Right lobe of liver (tissue), 6 donors: Measurements from ENCODE around the gene MUC6. TPM values are rescaled to one million over a fixed set of nuclear protein-coding genes. Genes with fewer than 3 reads are reported as not detected.

Source experiments
- ATAC-seq, 4 donors: fragments of 200-7000 bp; cut with Tn5 transposase; one replicate each; pipeline ENCODE4 v1.9.1; 2020; ENCODE audit warnings: mild to moderate bottlenecking in 4 of 4, moderate library complexity in 4 of 4
- DNase-seq, 3 donors: peaks; one replicate each; pipeline ENCODE4 v3.0.0-alpha.2; 2020
- H3K27ac ChIP-seq, 3 donors: fragments of 200-600 bp; one replicate each; pipeline ENCODE4 v1.8.0; 2022
- H3K27me3 ChIP-seq, 2 donors: fragments of 200-600 bp; one replicate each; pipeline ENCODE4 v1.8.0; 2022
- H3K36me3 ChIP-seq, 4 donors: fragments of 200-600 bp; sonication (generic) in 1 of 4; one replicate each; pipeline versions ENCODE4 v1.5.1 to v1.8.0; 2017 to 2022; ENCODE audit warnings: control low read depth in 1 of 4
- H3K4me1 ChIP-seq, 4 donors: fragments of 200-600 bp; sonication (generic) in 1 of 4; one replicate each; pipeline versions ENCODE4 v1.5.1 to v1.8.0; 2017 to 2022; ENCODE audit warnings: control low read depth in 1 of 4
- H3K4me3 ChIP-seq, 3 donors: fragments of 200-600 bp; one replicate each; pipeline ENCODE4 v1.8.0; 2022
- H3K9me3 ChIP-seq, 4 donors: fragments of 200-600 bp; sonication (generic) in 1 of 4; one replicate each; pipeline versions ENCODE4 v1.5.1 to v1.8.0; 2017 to 2022; ENCODE audit warnings: control low read depth in 1 of 4
- POLR2A ChIP-seq: fragments of 450-650 bp; IDR thresholded peaks from one replicate; pipeline ENCODE4 v1.6.1; 2017; ENCODE audit warnings: antibody characterized with exemption, mild to moderate bottlenecking
- WGBS: methylation state at CpG from one replicate; pipeline ENCODE4 v1.1.6; 2018; ENCODE audit warnings: low coverage, low lambda C conversion rate; ENCODE audit not compliant: insufficient coverage; ENCODE audit errors: missing lambda C conversion rate; 5-methylcytosine and 5-hydroxymethylcytosine counted together
- intact Hi-C, 2 donors: fragments of 100-400 bp; cut with DNase I; formaldehyde crosslinking; loops; one replicate each; pipeline versions ENCODE4 v1.11.2 to v1.14.1; 2022
- total RNA-seq, 6 experiments: library from RNA; depleted of rRNA in 2 of 6; stranded (reverse); fragments of >200 nt in 2 of 6; fragmentation: NEBNext Ultra II Directional in 3 of 6; extraction: Animal tissue kit (Norgen Biotek cat#: 25700) in 3 of 6; gene quantifications; one replicate each; pipeline versions ENCODE4 v1.1.0 to v1.2.4, GENCODE V29; 2016 to 2023
- TF ChIP-seq, protein P1 (sequence below), 4 donors: fragments of 200-600 bp in 3 of 4; fragments of 450-650 bp in 1 of 4; IDR thresholded peaks; one replicate each; pipeline versions ENCODE4 v1.5.1 to v1.8.0; 2016 to 2022; ENCODE audit warnings: antibody characterized with exemption in 4 of 4, mild to moderate bottlenecking in 2 of 4
- donor health status: DM: no; HTN: yes; CAD: no.
- donor health status: DM: no; HTN: no; CAD: no.
- donor health status: DM: no; HTN: no; CAD: no.
- donor health status: DM: no; HTN: yes; CAD: no.
- donor health status: DM: no; HTN: yes; CAD: no.

Gene MUC6
- total RNA-seq, 6 experiments from 2014 or later: 0.31 to 2.1 (median 0.72) TPM

DNA sequence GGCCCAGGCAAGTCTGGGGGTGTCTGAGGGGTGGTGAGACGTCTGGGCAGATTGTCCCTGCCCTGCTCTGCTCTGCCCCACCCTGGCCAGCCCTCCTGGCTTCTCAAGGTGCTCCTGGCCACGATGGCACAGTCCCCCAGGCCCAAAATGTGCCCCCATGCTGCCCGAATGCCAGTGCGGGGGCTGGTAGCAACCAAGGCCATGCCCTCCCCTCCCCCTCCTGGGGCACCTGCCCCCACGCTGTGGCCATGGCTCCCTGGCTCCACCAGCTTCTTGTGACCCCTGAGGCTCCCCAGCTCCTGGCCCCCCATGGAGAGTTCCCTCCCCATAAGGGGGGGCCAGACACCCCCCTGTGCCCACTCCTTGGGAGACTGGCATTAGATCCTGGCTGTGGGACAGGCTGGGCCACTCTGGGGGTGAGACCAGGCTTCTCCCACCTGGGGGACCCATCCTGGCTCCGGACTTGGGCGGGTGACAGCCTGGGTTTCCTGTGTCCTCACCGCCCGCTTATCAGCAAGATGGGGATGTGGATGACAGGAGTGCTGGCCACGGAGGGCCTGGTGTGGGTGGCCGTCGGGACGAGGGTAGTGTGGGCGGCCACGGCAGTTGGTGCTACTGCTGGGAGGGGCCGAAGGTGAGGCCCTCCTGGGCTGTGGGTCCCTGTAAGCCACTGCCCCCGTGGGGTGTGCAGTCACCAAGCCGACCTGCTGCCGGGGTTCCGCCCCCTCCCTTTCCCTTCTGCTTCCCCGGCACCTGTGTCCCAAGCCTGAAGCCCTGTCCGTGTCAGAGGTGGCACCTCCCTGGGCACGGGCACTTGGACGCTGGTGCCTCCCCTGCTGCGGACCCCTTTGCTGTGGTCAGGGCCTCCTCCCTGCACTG, 15.9 kb upstream of the MUC6 start:
- ATAC-seq: no peak
- H3K9me3 ChIP-seq: no peaks in the 10 kb centered on the region
- no peak for TF ChIP-seq POLR2A
- TF ChIP-seq, protein P1, sequence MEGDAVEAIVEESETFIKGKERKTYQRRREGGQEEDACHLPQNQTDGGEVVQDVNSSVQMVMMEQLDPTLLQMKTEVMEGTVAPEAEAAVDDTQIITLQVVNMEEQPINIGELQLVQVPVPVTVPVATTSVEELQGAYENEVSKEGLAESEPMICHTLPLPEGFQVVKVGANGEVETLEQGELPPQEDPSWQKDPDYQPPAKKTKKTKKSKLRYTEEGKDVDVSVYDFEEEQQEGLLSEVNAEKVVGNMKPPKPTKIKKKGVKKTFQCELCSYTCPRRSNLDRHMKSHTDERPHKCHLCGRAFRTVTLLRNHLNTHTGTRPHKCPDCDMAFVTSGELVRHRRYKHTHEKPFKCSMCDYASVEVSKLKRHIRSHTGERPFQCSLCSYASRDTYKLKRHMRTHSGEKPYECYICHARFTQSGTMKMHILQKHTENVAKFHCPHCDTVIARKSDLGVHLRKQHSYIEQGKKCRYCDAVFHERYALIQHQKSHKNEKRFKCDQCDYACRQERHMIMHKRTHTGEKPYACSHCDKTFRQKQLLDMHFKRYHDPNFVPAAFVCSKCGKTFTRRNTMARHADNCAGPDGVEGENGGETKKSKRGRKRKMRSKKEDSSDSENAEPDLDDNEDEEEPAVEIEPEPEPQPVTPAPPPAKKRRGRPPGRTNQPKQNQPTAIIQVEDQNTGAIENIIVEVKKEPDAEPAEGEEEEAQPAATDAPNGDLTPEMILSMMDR (IDR thresholded peaks at IDR 0.05): no peak
- H3K27me3 ChIP-seq: no peaks in the 10 kb centered on the region
- 36% methylated on average over 6 of the region's 25 CpGs for WGBS
- intact Hi-C loops: loop anchor here (5.0 to 10.0 kb wide), 3 partner anchors 158 to 205 kb away; no protein-coding TSS in a partner anchor
- DNase-seq: peak in 2 of 3 donors; percentile 16 to 31
- no peak overlapping the region for H3K4me3 ChIP-seq
- H3K27ac ChIP-seq: no peak overlapping the region
- H3K4me1 ChIP-seq: no peaks in the 10 kb centered on the region
- no peaks in the 10 kb centered on the region for H3K36me3 ChIP-seq

DNA sequence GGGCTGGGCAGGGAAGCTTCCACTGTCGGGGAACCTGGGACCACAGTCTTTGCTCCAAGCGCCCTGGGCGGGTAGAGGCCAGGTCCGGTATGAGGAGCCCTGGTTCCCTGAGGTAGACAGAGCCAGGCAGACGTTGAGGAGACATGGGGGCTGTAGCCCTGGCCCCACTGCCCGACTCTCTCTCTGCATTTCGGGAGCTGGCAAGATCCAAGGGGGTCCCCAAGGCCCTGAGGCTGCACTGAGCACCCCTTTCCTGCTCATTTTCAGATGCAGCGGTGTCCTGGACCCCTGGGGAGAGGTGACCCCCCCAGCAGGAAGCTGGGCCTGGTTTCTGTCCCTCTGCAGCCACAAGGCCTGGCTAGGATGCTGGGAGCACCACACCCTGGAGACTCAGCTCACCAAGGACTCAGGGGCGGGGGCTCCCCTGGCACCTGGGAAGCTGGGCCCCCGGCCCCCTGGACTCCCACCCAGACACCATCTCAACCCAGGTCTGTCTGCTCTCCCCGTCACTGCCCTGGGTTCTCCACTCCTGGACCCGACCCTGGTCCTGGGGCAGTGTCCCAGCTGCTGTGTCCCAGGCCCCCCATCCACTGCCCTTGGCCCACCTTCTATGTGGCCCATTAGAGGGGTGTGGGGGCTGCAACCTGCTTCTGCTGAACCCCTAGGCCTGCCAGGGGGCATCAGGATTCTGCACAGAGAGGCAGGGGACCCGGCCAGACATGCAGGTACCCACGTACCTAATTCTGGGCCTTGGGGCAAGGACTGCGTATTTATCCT, 15.0 kb upstream of the MUC6 start:
- TF ChIP-seq POLR2A: no peak
- TF ChIP-seq, protein P1 (IDR thresholded peaks at IDR 0.05): no peak
- H3K9me3 ChIP-seq: no peaks in the 10 kb centered on the region
- no peaks in the 10 kb centered on the region for H3K27me3 ChIP-seq
- DNase-seq (peak in 2 of 3 donors; percentile 19 to 46), ATAC-seq (no peak)
- 70% methylated on average over 2 of the region's 15 CpGs for WGBS
- H3K4me1 ChIP-seq: no peaks in the 10 kb centered on the region
- intact Hi-C loops: loop anchor here (5.0 to 10.0 kb wide), 3 partner anchors 157 to 204 kb away; no protein-coding TSS in a partner anchor
- no peak overlapping the region for H3K27ac ChIP-seq
- no peak overlapping the region for H3K4me3 ChIP-seq
- H3K36me3 ChIP-seq: no peaks in the 10 kb centered on the region

DNA sequence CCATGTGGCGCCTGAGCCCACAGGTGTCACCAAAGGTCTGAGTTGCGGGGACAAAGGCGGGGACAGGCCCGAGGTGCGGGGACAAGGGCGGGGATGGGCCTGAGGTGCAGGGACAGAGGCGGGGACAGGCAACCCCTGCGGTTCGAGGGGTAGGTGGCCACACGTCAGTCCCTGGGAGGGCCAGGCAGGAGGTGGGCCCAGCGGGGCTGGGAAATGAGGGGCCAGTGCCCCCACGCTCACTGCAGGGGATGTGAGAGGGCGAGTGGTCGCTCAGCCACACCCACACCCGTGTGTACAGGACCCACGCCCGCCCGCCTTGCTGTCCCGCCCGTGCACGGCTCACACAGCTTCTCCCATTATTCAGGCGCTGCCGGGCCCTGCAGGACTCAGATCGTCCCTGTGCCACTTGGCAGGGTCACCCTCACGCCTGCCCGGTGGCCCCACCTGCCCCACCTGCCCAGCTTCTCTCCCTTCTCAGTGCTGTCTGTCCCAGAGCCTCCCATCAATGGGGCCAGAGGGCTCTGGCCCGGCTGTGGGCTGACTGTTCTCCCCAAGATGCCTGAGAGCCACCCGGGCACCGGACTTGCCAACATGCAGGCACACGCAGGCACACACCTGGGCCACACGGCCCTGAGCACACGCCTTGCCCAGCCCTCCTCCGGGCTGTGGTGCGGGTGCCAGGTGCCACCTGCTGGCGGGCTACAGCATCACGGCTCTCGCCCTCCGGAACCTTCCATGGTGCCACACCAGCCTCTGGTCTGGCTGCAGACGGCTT, 14.2 kb upstream of the MUC6 start:
- Histone ChIP-seq H3K4me1 (no peaks in the 10 kb centered on the region), H3K4me3 (no peak overlapping the region), H3K9me3 (no peaks in the 10 kb centered on the region), H3K27me3 (no peaks in the 10 kb centered on the region), H3K27ac (no peak overlapping the region), H3K36me3 (no peaks in the 10 kb centered on the region)
- DNase-seq (peak; percentile 77 to 82 (median 80)), ATAC-seq (peak; percentile 94 to 99 (median 98))
- intact Hi-C loops: loop anchor here (5.0 to 10.0 kb wide), 3 partner anchors 156 to 203 kb away; no protein-coding TSS in a partner anchor
- TF ChIP-seq, protein P1 (IDR thresholded peaks at IDR 0.05): peak; percentile 91 to 97 (median 94)
- no peak for TF ChIP-seq POLR2A
- WGBS: no CpG with 5 or more reads among the region's 39 CpGs
